Left renal cortex interstitium (tissue), 4 donors: ENCODE results near the gene FYN. TPM values are rescaled to one million over a fixed set of nuclear protein-coding genes. Genes with fewer than 3 reads are reported as not detected.

Experiments
- DNase-seq, 4 donors: peaks; one replicate each; pipeline ENCODE4 v3.0.0-alpha.2; 2013; ENCODE audit warnings: low read depth in 4 of 4, low spot score in 2 of 4, missing footprints in 1 of 4
- polyA plus RNA-seq, 4 donors: library from polyadenylated mRNA; unstranded; fragments of 120-200 nt; gene quantifications; one replicate each; pipeline ENCODE4 v1.2.1, GENCODE V29; 2013; ENCODE audit not compliant: insufficient read length in 4 of 4

Gene FYN
- polyA plus RNA-seq, 4 donors: 150 to 173 (median 158) TPM

GRCh38 chr6:111857674-111858337, 15.4 kb downstream of the FYN start:
- DNase-seq: no peak

- no peak for DNase-seq
These were observed 17.5 kb downstream of the FYN start for GRCh38 chr6:111855753-111856152.

GRCh38 chr6:111854683-111855082, 18.6 kb downstream of the FYN start:
- DNase-seq: no peak

GRCh38 chr6:111852725-111853124, 20.5 kb downstream of the FYN start:
- DNase-seq: no peak

- no peak for DNase-seq
These were observed 22.8 kb downstream of the FYN start for GRCh38 chr6:111850295-111850937.

GRCh38 chr6:111849298-111849697, 24.0 kb downstream of the FYN start:
- no peak for DNase-seq

- DNase-seq: no peak
These were observed 24.9 kb downstream of the FYN start for GRCh38 chr6:111848262-111848812.

GRCh38 chr6:111846492-111847409, 26.5 kb downstream of the FYN start:
- no peak for DNase-seq

GRCh38 chr6:111846066-111846465, 27.2 kb downstream of the FYN start:
- no peak for DNase-seq

GRCh38 chr6:111845441-111845871, 27.8 kb downstream of the FYN start:
- no peak for DNase-seq

- no peak for DNase-seq
These were observed 28.3 kb downstream of the FYN start for GRCh38 chr6:111844921-111845320.

GRCh38 chr6:111844376-111844775, 28.9 kb downstream of the FYN start:
- no peak for DNase-seq

- no peak for DNase-seq
These were observed 29.7 kb downstream of the FYN start for GRCh38 chr6:111843347-111844147.

GRCh38 chr6:111842891-111843290, 30.4 kb downstream of the FYN start:
- DNase-seq: no peak

- no peak for DNase-seq
These were observed 30.9 kb downstream of the FYN start for GRCh38 chr6:111842271-111842822.

- no peak for DNase-seq
These were observed 31.4 kb downstream of the FYN start for GRCh38 chr6:111841822-111842221.

GRCh38 chr6:111840803-111841202, 32.4 kb downstream of the FYN start:
- no peak for DNase-seq

- no peak for DNase-seq
These were observed 34.3 kb downstream of the FYN start for GRCh38 chr6:111838749-111839484.
